Measurements from ENCODE around the gene CIC. TPM values are rescaled to one million over a fixed set of nuclear protein-coding genes. Genes with fewer than 3 reads are reported as not detected.
A peak's percentile ranks its signal among the peaks of the same experiment; 100 is the strongest.

CIC gene
- total and polyA plus RNA-seq, 9 of the 15 experiments (the other 6 are each of a cell fraction or from before 2014, with no cell fraction given), result 0.07 to 44.7 (median 8.6) TPM

DNA sequence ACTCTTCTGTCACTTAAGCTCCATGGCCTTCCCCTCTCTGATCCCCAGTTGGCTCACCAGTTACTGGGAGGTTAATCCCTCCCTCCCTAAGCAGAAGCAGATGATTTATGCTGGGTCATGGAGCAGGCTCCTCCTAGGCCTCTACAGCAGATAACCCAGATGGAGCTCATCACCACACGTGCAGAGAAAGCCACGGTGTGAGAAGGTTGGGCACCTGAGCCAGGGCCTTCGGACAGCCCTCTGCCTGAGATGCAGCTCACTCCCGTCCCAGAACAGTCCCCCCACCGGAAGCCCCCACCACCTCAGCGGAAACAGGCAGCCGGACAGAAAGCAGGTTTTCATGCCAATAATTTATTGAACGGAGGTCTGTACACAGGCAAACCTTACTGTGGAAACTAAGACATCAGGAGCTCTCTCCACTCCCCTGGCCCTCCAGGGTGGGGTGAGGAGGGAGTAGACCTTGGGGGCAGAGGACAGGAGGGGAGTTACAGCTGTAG is 39.1 kb upstream of the CIC start (continued):
- TF ChIP-seq, protein P1, sequence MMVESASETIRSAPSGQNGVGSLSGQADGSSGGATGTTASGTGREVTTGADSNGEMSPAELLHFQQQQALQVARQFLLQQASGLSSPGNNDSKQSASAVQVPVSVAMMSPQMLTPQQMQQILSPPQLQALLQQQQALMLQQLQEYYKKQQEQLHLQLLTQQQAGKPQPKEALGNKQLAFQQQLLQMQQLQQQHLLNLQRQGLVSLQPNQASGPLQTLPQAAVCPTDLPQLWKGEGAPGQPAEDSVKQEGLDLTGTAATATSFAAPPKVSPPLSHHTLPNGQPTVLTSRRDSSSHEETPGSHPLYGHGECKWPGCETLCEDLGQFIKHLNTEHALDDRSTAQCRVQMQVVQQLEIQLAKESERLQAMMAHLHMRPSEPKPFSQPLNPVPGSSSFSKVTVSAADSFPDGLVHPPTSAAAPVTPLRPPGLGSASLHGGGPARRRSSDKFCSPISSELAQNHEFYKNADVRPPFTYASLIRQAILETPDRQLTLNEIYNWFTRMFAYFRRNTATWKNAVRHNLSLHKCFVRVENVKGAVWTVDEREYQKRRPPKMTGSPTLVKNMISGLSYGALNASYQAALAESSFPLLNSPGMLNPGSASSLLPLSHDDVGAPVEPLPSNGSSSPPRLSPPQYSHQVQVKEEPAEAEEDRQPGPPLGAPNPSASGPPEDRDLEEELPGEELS (CRISPR knock-in tag; IDR thresholded peaks at IDR 0.05; ENCODE audit: borderline replicate concordance), result 0 out of 2 replicates have a peak, but pooled peaks have one; percentile 5
- TF ChIP-seq GATA2 (CRISPR knock-in tag; IDR thresholded peaks at IDR 0.05) (no peak), MTA1 (IDR thresholded peaks at IDR 0.05; ENCODE audit: borderline replicate concordance) (no peak), ZNF57 (CRISPR knock-in tag; IDR thresholded peaks at IDR 0.05) (no peak), FOXK2 (conservative IDR thresholded peaks at IDR 0.05 in 1 of 2, IDR thresholded peaks at IDR 0.05 in 1 of 2; ENCODE audit: low read depth in 2 of 2) (no peak), BCOR (IDR thresholded peaks at IDR 0.05) (0 out of 2 replicates have a peak, but pooled peaks have one; percentile 8), RBBP5 (IDR thresholded peaks at IDR 0.05; ENCODE audit: borderline replicate concordance, insufficient read depth, low read length, poor library complexity, severe bottlenecking) (no peak), U2AF2 (optimal IDR thresholded peaks at IDR 0.05; ENCODE audit: low read depth, low read length) (no peak), PCBP1 (IDR thresholded peaks at IDR 0.05; ENCODE audit: low read depth, low read length, poor library complexity, severe bottlenecking) (no peak), KAT8 (IDR thresholded peaks at IDR 0.05; ENCODE audit: low read depth) (no peak), RBM15 (IDR thresholded peaks at IDR 0.05; ENCODE audit: insufficient read depth, low read length) (no peak), MAFF (IDR thresholded peaks at IDR 0.05; ENCODE audit: low read length) (peak; percentile 73), LCOR (CRISPR knock-in tag; IDR thresholded peaks at IDR 0.05) (no peak), HMG20A (CRISPR knock-in tag; conservative IDR thresholded peaks at IDR 0.05) (no peak), ZNF347 (CRISPR knock-in tag; IDR thresholded peaks at IDR 0.05; ENCODE audit: low read depth) (no peak), HCFC1 (IDR thresholded peaks at IDR 0.05; ENCODE audit: low read depth, low read length) (no peak), FOXJ3 (CRISPR knock-in tag; IDR thresholded peaks at IDR 0.05) (no peak), FOSL1 (tag; conservative IDR thresholded peaks at IDR 0.05) (no peak), ZFP36 (IDR thresholded peaks at IDR 0.05; ENCODE audit: low read depth, low read length, partially characterized antibody) (no peak), ERF (CRISPR knock-in tag; IDR thresholded peaks at IDR 0.05) (no peak)
- TF ChIP-seq, protein P2, sequence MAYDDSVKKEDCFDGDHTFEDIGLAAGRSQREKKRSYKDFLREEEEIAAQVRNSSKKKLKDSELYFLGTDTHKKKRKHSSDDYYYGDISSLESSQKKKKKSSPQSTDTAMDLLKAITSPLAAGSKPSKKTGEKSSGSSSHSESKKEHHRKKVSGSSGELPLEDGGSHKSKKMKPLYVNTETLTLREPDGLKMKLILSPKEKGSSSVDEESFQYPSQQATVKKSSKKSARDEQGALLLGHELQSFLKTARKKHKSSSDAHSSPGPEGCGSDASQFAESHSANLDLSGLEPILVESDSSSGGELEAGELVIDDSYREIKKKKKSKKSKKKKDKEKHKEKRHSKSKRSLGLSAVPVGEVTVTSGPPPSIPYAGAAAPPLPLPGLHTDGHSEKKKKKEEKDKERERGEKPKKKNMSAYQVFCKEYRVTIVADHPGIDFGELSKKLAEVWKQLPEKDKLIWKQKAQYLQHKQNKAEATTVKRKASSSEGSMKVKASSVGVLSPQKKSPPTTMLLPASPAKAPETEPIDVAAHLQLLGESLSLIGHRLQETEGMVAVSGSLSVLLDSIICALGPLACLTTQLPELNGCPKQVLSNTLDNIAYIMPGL (CRISPR knock-in tag; IDR thresholded peaks at IDR 0.05), result no peak
- TF ChIP-seq, protein P3, sequence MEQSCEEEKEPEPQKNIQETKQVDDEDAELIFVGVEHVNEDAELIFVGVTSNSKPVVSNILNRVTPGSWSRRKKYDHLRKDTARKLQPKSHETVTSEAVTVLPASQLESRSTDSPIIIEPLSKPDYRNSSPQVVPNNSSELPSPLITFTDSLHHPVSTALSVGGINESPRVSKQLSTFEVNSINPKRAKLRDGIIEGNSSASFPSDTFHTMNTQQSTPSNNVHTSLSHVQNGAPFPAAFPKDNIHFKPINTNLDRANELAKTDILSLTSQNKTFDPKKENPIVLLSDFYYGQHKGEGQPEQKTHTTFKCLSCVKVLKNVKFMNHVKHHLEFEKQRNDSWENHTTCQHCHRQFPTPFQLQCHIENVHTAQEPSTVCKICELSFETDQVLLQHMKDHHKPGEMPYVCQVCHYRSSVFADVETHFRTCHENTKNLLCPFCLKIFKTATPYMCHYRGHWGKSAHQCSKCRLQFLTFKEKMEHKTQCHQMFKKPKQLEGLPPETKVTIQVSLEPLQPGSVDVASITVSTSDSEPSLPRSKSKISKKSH (CRISPR knock-in tag; IDR thresholded peaks at IDR 0.05), result no peak
- TF ChIP-seq, protein P4, sequence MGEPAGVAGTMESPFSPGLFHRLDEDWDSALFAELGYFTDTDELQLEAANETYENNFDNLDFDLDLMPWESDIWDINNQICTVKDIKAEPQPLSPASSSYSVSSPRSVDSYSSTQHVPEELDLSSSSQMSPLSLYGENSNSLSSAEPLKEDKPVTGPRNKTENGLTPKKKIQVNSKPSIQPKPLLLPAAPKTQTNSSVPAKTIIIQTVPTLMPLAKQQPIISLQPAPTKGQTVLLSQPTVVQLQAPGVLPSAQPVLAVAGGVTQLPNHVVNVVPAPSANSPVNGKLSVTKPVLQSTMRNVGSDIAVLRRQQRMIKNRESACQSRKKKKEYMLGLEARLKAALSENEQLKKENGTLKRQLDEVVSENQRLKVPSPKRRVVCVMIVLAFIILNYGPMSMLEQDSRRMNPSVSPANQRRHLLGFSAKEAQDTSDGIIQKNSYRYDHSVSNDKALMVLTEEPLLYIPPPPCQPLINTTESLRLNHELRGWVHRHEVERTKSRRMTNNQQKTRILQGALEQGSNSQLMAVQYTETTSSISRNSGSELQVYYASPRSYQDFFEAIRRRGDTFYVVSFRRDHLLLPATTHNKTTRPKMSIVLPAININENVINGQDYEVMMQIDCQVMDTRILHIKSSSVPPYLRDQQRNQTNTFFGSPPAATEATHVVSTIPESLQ (CRISPR knock-in tag; IDR thresholded peaks at IDR 0.05), result no peak
